Neural cell (in vitro differentiated cells): ENCODE measurements around the gene CCDC159.

Experiments
- EP300 ChIP-seq: fragments of 450-650 bp; conservative IDR thresholded peaks from 2 replicates; pipeline ENCODE4 v1.6.1; 2014; ENCODE audit warnings: antibody characterized with exemption, mild to moderate bottlenecking, moderate library complexity; ENCODE audit not compliant: poor library complexity, severe bottlenecking
- MXI1 ChIP-seq: fragments of 450-650 bp; conservative IDR thresholded peaks from 2 replicates; pipeline ENCODE4 v1.6.1; 2014; ENCODE audit warnings: antibody characterized with exemption, mild to moderate bottlenecking; ENCODE audit not compliant: poor library complexity, severe bottlenecking
- RAD21 ChIP-seq: fragments of 450-650 bp; conservative IDR thresholded peaks from 2 replicates; pipeline ENCODE4 v1.6.1; 2014; ENCODE audit warnings: antibody characterized with exemption, mild to moderate bottlenecking, moderate library complexity
- TF ChIP-seq, protein P1 (sequence below): fragments of 450-650 bp; IDR thresholded peaks from 2 replicates; pipeline ENCODE4 v1.5.1; 2014; ENCODE audit warnings: antibody characterized with exemption, mild to moderate bottlenecking, moderate library complexity; ENCODE audit not compliant: poor library complexity, severe bottlenecking

DNA sequence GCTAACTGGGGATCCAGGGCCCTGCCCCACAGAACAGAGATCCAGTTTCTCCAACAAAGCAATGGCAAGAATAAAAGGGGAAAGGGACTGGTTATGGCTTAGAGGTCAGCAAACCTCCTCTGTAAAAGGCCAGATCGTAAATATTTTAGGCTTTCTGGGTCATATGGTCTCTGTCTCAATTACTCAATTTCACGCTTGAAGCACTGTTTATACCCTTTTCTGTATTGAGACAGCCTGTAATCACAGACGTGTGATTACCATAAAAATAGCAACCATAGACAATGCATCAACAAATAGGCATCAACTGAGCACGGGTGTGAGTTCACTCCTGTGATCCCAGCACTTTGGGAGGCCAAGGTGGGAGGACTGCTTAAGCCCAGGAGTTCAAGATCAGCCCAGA, 16.2 kb upstream of the CCDC159 start:
- no peak for TF ChIP-seq EP300
- TF ChIP-seq, protein P1, sequence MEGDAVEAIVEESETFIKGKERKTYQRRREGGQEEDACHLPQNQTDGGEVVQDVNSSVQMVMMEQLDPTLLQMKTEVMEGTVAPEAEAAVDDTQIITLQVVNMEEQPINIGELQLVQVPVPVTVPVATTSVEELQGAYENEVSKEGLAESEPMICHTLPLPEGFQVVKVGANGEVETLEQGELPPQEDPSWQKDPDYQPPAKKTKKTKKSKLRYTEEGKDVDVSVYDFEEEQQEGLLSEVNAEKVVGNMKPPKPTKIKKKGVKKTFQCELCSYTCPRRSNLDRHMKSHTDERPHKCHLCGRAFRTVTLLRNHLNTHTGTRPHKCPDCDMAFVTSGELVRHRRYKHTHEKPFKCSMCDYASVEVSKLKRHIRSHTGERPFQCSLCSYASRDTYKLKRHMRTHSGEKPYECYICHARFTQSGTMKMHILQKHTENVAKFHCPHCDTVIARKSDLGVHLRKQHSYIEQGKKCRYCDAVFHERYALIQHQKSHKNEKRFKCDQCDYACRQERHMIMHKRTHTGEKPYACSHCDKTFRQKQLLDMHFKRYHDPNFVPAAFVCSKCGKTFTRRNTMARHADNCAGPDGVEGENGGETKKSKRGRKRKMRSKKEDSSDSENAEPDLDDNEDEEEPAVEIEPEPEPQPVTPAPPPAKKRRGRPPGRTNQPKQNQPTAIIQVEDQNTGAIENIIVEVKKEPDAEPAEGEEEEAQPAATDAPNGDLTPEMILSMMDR: no peak
- no peak for TF ChIP-seq RAD21
- no peak for TF ChIP-seq MXI1
